ENCODE data around the gene FOXN3. TPM values are rescaled to one million over a fixed set of nuclear protein-coding genes. Genes with fewer than 3 reads are reported as not detected.
A peak's percentile ranks its signal among the peaks of the same experiment; 100 is the strongest.
"Not testable (repeated sequence)": the region's sequence is repeated elsewhere in the genome, so short reads cannot be mapped to it uniquely, and the experiment has no call there.

FOXN3 gene
- total RNA-seq, 1 experiment from 2014 or later, result 2.7 TPM

DNA sequence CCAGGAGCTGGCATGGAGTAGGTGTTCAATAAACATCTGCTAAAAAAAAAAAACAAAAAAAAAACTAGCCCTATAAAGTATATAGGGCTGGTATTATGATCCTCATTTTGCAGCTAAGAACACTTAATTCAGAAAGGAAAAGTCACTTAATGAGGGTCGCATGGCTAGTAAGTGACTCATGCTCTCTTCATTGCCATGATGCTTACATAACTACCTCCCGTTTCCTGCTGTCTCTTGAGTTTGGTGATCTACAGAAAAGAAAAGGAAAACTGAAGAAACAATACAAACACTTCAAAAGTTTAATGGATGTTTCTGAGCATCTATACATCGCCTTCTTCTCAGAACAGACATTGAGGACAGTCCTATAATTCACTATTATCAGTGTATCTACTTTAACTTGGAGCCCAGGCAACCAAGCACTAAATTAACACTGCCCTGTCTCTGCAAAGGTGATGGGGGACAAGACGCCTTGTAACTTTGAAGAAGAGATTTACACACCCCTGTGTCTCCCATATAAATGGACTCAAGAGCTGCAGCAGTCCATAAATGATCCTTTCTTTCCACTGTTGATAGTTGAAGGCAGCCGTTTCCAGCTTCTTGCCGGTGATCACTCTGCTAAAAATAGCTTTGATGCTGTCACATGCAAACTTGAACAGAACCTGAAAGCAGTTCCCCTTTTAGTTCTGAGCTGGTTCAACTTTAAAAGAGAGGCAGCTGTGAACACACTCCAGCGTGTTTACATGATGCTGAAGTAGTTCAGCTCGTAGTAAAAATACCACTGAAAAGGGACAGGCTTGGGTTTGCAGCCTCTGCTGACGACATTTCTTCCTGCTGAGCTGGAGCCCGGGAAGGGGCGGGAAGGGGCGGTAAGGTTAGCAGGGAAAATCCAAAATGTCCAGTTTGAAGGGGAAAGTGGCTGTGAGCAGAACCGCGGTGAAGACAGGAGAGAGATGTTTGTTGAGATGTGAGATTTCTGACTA lies 113.3 kb downstream of the FOXN3 start:
- DNase-seq (ENCODE audit: low spot score), result peak; percentile 50

GRCh38 chr14:89302396-89302950 lies 114.6 kb downstream of the FOXN3 start:
- no peak for DNase-seq (ENCODE audit: low spot score)

DNA sequence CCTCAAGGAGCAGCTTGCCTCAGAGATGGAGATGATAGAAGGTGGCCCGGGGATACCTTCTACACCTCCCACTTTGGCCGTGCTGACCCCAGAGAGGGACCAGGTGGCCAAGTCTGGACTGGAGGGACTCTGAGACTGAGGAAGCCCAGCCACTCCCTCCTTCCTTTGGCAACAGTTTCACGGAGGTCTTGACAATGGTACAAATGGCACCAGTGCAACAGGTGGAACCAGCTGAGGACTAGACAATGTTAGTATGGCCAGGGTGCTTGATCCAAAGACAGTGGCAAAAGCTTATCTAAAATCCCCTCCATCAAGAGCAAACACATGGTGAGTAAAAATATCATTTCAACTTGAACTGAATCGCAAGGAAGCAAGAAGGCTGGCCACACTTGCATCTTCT lies 117.4 kb downstream of the FOXN3 start:
- DNase-seq (ENCODE audit: low spot score), result no peak

DNA sequence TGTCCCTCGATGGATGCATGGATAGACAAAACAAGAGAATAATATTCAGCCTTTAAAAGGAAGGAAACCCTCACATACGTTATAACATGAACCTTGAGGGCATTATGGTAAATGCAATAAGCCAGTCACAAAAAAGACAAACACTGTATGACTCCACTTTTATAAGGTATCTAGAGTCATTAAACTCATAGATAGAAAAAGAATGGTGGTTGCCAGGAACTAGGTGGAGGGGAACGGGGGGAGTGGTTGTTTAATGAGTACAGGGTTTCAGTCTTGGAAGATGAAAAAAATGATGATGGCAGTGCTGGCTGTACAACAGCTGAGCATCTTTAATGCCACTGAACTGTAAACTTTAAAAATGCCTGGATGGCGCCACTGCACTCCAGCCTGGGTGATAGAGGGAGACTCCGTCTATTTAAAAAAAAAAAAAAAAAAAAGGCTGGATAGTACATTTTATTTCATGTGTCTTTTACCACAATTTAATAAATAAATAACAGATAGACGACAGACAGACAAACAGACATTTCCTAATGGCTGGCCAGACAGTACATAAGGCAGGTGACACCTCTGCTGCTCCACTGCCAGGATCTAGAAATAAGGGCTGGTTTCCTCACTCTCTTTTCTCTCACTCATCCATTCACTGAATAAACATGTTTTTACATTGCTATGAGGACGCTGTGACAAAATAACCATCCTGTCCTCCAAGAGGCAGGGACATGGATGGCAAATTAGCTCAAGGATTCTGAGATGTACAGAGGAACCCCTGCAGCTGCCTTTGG lies 118.8 kb downstream of the FOXN3 start:
- DNase-seq (ENCODE audit: low spot score), result no peak

GRCh38 chr14:89296281-89296745 lies 120.7 kb downstream of the FOXN3 start:
- DNase-seq (ENCODE audit: low spot score), result no peak

DNA sequence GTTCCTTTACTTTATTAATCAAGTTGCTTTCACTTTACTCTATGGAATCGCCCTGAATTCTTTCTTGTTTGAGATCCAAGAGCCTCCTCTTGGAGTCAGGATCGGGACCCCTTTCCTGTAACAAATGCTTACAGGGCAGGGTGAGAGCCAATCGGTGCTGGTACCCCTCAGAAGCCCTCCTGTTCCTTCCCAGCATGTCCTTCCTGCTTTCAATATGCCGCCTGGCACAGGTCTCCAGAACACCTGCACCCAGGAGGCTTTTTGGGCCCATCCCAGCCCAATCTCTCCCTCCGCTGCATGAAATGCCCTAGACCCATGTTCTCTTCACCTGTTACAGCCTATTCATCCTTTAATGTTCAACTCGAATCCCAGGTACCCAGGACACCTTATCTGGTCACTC lies 122.2 kb downstream of the FOXN3 start:
- DNase-seq (ENCODE audit: low spot score), result no peak

DNA sequence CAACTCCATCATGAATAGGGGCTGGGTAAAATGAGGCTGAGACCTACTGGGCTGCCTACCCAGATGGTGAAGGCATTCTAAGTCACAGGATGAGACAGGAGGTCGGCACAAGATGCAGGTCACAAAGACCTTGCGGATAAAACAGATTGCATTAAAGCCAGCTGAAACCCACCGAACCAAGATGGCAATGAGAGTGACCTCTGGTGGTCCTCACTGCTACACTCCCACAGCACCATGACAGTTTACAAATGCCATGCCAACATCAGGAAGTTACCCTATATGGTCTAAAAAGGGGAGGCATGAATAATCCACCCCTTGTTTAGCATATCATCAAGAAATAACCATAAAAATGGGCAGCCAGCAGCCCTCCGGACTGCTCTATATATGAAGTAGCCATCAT lies 122.6 kb downstream of the FOXN3 start:
- not testable (repeated sequence) for DNase-seq (ENCODE audit: low spot score)

- DNase-seq (ENCODE audit: low spot score), result no peak
These were observed 123.0 kb downstream of the FOXN3 start for GRCh38 chr14:89294060-89294459.

GRCh38 chr14:89293314-89293916 lies 123.6 kb downstream of the FOXN3 start:
- DNase-seq (ENCODE audit: low spot score), result no peak

GRCh38 chr14:89292579-89293313 lies 124.3 kb downstream of the FOXN3 start:
- DNase-seq (ENCODE audit: low spot score), result no peak

DNA sequence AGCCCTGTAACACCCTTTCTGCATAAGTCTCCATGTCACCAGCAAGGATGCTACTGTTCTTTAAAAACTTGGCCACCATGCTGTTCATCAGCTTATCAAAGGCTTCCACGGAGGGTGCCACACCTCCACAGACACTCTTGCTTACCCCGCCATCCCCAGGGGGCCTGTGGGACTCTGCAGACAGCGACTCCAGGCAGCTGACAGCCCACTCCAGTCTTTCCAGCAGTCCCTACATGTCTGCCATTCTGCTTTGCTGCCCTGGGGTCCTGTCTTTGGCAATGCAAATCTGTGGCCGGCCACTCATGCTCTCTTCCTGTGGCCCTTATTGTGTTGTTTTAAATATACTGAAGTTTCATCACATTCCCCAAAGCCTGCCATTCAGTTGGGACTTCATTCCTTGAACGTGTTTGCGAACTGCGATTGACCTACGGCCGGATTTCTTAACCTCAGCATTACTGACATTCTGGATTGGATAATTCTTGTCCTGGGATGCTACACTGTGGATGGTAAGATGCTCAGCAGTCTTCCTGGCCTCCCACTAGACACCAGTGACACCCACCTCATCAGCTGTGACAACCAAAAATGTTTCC lies 125.6 kb downstream of the FOXN3 start:
- DNase-seq (ENCODE audit: low spot score), result no peak

DNA sequence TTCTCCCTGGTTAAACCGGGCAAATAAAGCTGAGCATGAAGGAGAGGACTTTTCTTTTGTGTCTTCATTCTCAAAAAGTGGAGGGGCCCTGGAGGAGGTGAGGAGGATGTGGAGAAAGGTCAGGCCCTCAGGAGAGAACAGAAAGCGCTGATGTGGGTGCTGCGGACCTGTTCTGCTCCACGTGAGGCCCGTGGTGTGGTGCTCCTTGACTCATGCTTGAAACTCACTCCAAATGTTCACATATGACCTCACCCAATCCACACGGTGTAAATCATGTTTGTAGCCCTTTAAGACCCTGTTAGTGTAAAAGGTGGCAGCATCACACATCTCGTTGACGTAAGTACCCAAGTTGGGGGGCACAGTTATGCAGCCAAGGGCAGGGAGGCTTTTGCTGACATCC lies 126.2 kb downstream of the FOXN3 start:
- no peak for DNase-seq (ENCODE audit: low spot score)

DNA sequence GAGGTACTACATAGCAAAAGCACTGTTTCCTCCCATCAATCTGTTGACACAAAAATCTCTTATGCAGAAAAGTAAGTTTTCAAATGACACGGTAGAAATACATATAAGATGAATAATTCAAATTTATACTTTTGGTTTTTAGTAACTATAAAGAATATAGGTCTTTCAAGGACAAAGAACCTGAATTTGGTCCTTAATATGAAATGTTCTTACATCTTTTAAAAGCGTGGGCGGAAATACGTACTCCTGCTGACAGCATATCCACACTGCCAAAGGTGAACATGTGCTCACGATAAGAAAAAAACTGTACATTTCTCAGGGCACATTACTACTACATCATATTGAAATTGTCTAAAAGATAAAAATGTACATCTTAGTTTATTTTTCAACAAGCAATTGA lies 127.6 kb downstream of the FOXN3 start:
- no peak for DNase-seq (ENCODE audit: low spot score)

DNA sequence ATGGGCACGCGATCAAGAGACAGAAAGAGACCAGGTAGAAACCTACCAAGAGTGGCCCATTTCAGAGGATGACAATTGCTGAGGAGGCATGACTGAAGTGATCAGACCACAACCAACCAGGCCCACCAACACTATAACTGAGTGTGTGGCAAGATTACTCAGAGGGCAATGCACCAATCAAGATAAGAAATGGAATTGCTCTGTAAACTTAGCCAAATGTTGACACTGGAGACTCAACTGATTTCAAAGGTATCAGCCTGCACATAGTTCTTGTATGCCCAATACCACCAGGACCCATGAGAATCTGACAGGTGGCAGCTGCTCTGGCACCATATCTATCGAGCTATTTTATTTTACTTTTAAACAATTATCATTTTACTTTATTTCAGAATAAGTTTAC lies 128.9 kb downstream of the FOXN3 start:
- no peak for DNase-seq (ENCODE audit: low spot score)

GRCh38 chr14:89284333-89285058 lies 132.5 kb downstream of the FOXN3 start:
- no peak for DNase-seq (ENCODE audit: low spot score)

GRCh38 chr14:89283327-89284060 lies 133.5 kb downstream of the FOXN3 start:
- DNase-seq (ENCODE audit: low spot score), result no peak

GRCh38 chr14:89282191-89282590 lies 134.8 kb downstream of the FOXN3 start:
- no peak for DNase-seq (ENCODE audit: low spot score)

- DNase-seq (ENCODE audit: low spot score), result no peak
These were observed 136.4 kb downstream of the FOXN3 start for GRCh38 chr14:89280600-89280999.

GRCh38 chr14:89279649-89280232 lies 137.3 kb downstream of the FOXN3 start:
- DNase-seq (ENCODE audit: low spot score), result no peak

All from A172 (cell line).